MCF 10A (cell line): ENCODE results near the gene HK1. TPM values are rescaled to one million over a fixed set of nuclear protein-coding genes. Genes with fewer than 3 reads are reported as not detected.

Source experiments
- BruUV-seq: library from RNA; stranded (reverse); fragments of 400-500 nt; replicated peaks from 2 replicates; lab custom pipeline; 2021; lab: Mats Ljungman, UMichigan
- CTCF ChIA-PET: fragments of 300-600 bp; sonication (Branson Sonifier 250); formaldehyde crosslinking; extraction: SDS; loops from one replicate; lab custom pipeline; 2021; ENCODE audit warnings: antibody characterized with exemption, inconsistent platforms; lab: Yijun Ruan, JAX
- POLR2A ChIA-PET: fragments of 300-600, 350-650 bp; sonication (Branson Sonifier 250); formaldehyde crosslinking; extraction: SDS; loops from one replicate; lab custom pipeline; 2020; ENCODE audit warnings: antibody characterized with exemption, inconsistent platforms; lab: Yijun Ruan, JAX
- DNase-seq: peaks from one replicate; pipeline ENCODE4 v3.0.0-alpha.2; 2018; ENCODE audit not compliant: unreplicated experiment
- H3K27ac Mint-ChIP-seq: one replicate; pipeline ENCODE4 v1.8.0; 2022; ENCODE audit warnings: mild to moderate bottlenecking, low read depth, mixed read lengths; ENCODE audit not compliant: unreplicated experiment
- H3K27me3 Mint-ChIP-seq: one replicate; pipeline ENCODE4 v1.8.0; 2022; ENCODE audit warnings: mixed read lengths; ENCODE audit not compliant: insufficient read depth, unreplicated experiment
- H3K36me3 Mint-ChIP-seq: one replicate; pipeline ENCODE4 v1.8.0; 2022; ENCODE audit warnings: mild to moderate bottlenecking, moderate library complexity, mixed read lengths; ENCODE audit not compliant: insufficient read depth, unreplicated experiment
- H3K4me1 Mint-ChIP-seq: one replicate; pipeline ENCODE4 v1.8.0; 2022; ENCODE audit warnings: mixed read lengths; ENCODE audit not compliant: insufficient read depth, unreplicated experiment
- H3K4me3 Mint-ChIP-seq: one replicate; pipeline ENCODE4 v1.8.0; 2022; ENCODE audit warnings: mild to moderate bottlenecking, moderate library complexity, mixed read lengths; ENCODE audit not compliant: unreplicated experiment
- H3K9me3 Mint-ChIP-seq: one replicate; pipeline ENCODE4 v1.8.0; 2022; ENCODE audit warnings: mixed read lengths; ENCODE audit not compliant: unreplicated experiment
- CTCF ChIP-seq: fragments of 200-600 bp; IDR thresholded peaks from one replicate; pipeline ENCODE4 v1.8.0; 2022; ENCODE audit warnings: antibody characterized with exemption, mild to moderate bottlenecking; ENCODE audit not compliant: unreplicated experiment
- intact Hi-C: fragments of 100-400 bp; cut with micrococcal nuclease; formaldehyde crosslinking; loops from 2 replicates; pipeline ENCODE4 v1.14.1; 2022
- total RNA-seq: library from RNA; stranded (reverse); gene quantifications from 2 replicates; pipeline ENCODE4 v1.2.3, GENCODE V29; 2022

Gene HK1
- total RNA-seq, 1 experiment from 2014 or later: 134 TPM

GRCh38 chr10:69407621-69408301, 129.5 kb downstream of the HK1 start:
- BruUV-seq: no TSS peak
- H3K36me3 Mint-ChIP-seq: peaks cover 22% of the 10 kb centered on the region
- peak; percentile 18 for TF ChIP-seq CTCF
- no peaks in the 10 kb centered on the region for H3K9me3 Mint-ChIP-seq
- H3K27me3 Mint-ChIP-seq: no peaks in the 10 kb centered on the region
- intact Hi-C loops: loop anchor here (1.0 kb wide), 3 partner anchors 15 to 170 kb away; no protein-coding TSS in a partner anchor
- no peak for DNase-seq
- H3K27ac Mint-ChIP-seq: peak overlapping the region; percentile 40
- peaks cover 16% of the 10 kb centered on the region for H3K4me1 Mint-ChIP-seq
- peak overlapping the region; percentile 65 for H3K4me3 Mint-ChIP-seq
- CTCF ChIA-PET: interaction anchor here (0.6 to 1.7 kb wide), 33 partner anchors 9 to 594 kb away, joined by 3 to 10 read pairs (median 4); no protein-coding TSS in a partner anchor
- POLR2A ChIA-PET: interaction anchor here (0.7 to 2.3 kb wide), 11 partner anchors 22 to 183 kb away, joined by 3 to 6 read pairs (median 4); no protein-coding TSS in a partner anchor

- Mint-ChIP-seq H3K4me3 (peak overlapping the region; percentile 65), H3K36me3 (peaks cover 14% of the 10 kb centered on the region), H3K27me3 (no peaks in the 10 kb centered on the region), H3K4me1 (peaks cover 16% of the 10 kb centered on the region), H3K9me3 (no peaks in the 10 kb centered on the region), H3K27ac (peak overlapping the region; percentile 40)
- no TSS peak for BruUV-seq
- intact Hi-C loops: loop anchor here (1.0 kb wide), 4 partner anchors 16 to 231 kb away; no protein-coding TSS in a partner anchor
- POLR2A ChIA-PET: interaction anchor here (0.7 to 2.3 kb wide), 9 partner anchors 21 to 173 kb away, joined by 3 to 6 read pairs (median 4); no protein-coding TSS in a partner anchor
- CTCF ChIA-PET: interaction anchor here (0.6 to 1.7 kb wide), 24 partner anchors 14 to 595 kb away, joined by 3 to 10 read pairs (median 4); no protein-coding TSS in a partner anchor
- peak; percentile 93 for DNase-seq
- peak; percentile 76 for TF ChIP-seq CTCF
Observed at GRCh38 chr10:69408318-69409175, 130.3 kb downstream of the HK1 start.

GRCh38 chr10:69409176-69409495, 130.8 kb downstream of the HK1 start:
- Mint-ChIP-seq H3K27me3 (no peaks in the 10 kb centered on the region), H3K27ac (no peak overlapping the region), H3K36me3 (peaks cover 11% of the 10 kb centered on the region), H3K4me3 (peak overlapping the region; percentile 65), H3K4me1 (peaks cover 16% of the 10 kb centered on the region), H3K9me3 (no peaks in the 10 kb centered on the region)
- intact Hi-C loops: loop anchor here (1.0 kb wide), 1 partner anchor 230 kb away; no protein-coding TSS in a partner anchor
- ChIA-PET POLR2A (interaction anchor here (1.0 to 2.3 kb wide), 3 partner anchors 72 to 100 kb away, joined by 4 to 6 read pairs (median 4); no protein-coding TSS in a partner anchor), CTCF (interaction anchor here (0.6 to 1.5 kb wide), 3 partner anchors 18 to 184 kb away, joined by 3 to 7 read pairs (median 7); no protein-coding TSS in a partner anchor)
- no peak for DNase-seq
- TF ChIP-seq CTCF: no peak
- BruUV-seq: no TSS peak
